DOHH2 (cell line): ENCODE data around the gene ACTN4.

Experiments
- H3F3A ChIP-seq: fragments of 200-600 bp; sonication (generic), shearing (Covaris generic); 2 replicates; pipeline ENCODE4 v1.6.0; 2016; ENCODE audit warnings: antibody characterized with exemption, mild to moderate bottlenecking; ENCODE audit not compliant: control insufficient read depth, insufficient read depth
- H3K27ac ChIP-seq: fragments of 200-600 bp; sonication (generic); 2 replicates; pipeline ENCODE4 v1.5.1; 2014; ENCODE audit warnings: low read depth, mild to moderate bottlenecking, low read length, moderate library complexity
- H3K27me3 ChIP-seq: fragments of 200-600 bp; sonication (generic); 2 replicates; pipeline ENCODE4 v1.6.1; 2014; ENCODE audit warnings: mild to moderate bottlenecking, low read length, mixed read lengths; ENCODE audit not compliant: control insufficient read depth
- H3K36me3 ChIP-seq: fragments of 200-600 bp; sonication (generic); 2 replicates; pipeline ENCODE4 v1.6.1; 2014; ENCODE audit warnings: mild to moderate bottlenecking, low read length, moderate library complexity, mixed read lengths; ENCODE audit not compliant: control insufficient read depth
- H3K4me1 ChIP-seq: fragments of 200-600 bp; sonication (generic); 2 replicates; pipeline ENCODE4 v1.6.1; 2014; ENCODE audit warnings: mild to moderate bottlenecking, low read length, mixed read lengths; ENCODE audit not compliant: control insufficient read depth
- H3K4me2 ChIP-seq: fragments of 200-600 bp; sonication (generic); 2 replicates; pipeline ENCODE4 v1.6.0; 2014; ENCODE audit warnings: mild to moderate bottlenecking, low read length, moderate library complexity
- H3K4me3 ChIP-seq: fragments of 200-600 bp; sonication (generic); 2 replicates; pipeline ENCODE4 v1.5.1; 2014; ENCODE audit warnings: mild to moderate bottlenecking, low read length, mixed read lengths
- H3K79me2 ChIP-seq: fragments of 200-600 bp; sonication (generic); 2 replicates; pipeline ENCODE4 v1.6.1; 2014; ENCODE audit warnings: mild to moderate bottlenecking, low read length, mixed read lengths; ENCODE audit not compliant: control insufficient read depth
- H3K9me2 ChIP-seq: fragments of 200-600 bp; sonication (generic); replicated peaks from 2 replicates; pipeline ENCODE4 v1.6.1; 2014; ENCODE audit warnings: mild to moderate bottlenecking, low read length, mixed read lengths; ENCODE audit not compliant: control insufficient read depth
- H3K9me3 ChIP-seq: fragments of 200-600 bp; sonication (generic); 2 replicates; pipeline ENCODE4 v1.6.1; 2014; ENCODE audit warnings: antibody characterized with exemption, low read length, mixed read lengths; ENCODE audit not compliant: control insufficient read depth, insufficient read depth
- H4K20me1 ChIP-seq: fragments of 200-600 bp; sonication (generic); 2 replicates; pipeline ENCODE4 v1.6.0; 2014; ENCODE audit warnings: low read depth, mild to moderate bottlenecking, antibody characterized with exemption, low read length, moderate library complexity; ENCODE audit not compliant: control insufficient read depth, insufficient read depth
- CTCF ChIP-seq: fragments of 200-600 bp; sonication (generic); IDR thresholded peaks from one replicate; pipeline ENCODE4 v1.5.1; 2014; ENCODE audit warnings: antibody characterized with exemption, mild to moderate bottlenecking, low read depth, low read length; ENCODE audit not compliant: poor library complexity, severe bottlenecking
- EZH2phosphoT487 ChIP-seq: fragments of 200-600 bp; sonication (generic); IDR thresholded peaks from 2 replicates; pipeline ENCODE4 v1.6.1; 2017; ENCODE audit warnings: borderline replicate concordance, mild to moderate bottlenecking, antibody characterized with exemption, low read length, moderate library complexity, mixed read lengths

The ACTN4 gene

DNA sequence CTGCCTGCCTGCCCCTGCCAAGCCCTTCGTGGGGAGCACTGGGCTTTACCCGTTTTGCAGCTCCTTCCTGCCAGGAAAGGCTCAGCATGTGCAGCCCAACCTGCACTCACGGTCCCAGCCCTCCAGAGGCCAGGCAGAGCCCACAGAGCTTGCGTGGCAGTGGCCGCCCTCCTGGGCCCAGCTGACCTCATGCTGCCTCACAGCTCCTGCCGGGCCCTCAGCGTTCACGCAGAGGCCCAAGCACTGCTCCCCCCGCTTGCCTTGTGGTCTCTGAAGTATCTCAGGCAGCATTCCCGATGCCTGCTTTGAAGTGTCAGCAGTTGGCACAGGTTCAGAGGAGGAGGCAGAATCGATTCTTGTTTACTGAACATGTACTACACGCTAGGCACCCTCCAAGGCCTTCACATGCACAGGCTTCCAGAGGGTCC lies 64.3 kb downstream of the ACTN4 start:
- H3K36me3 ChIP-seq: peaks cover 67% of the 10 kb centered on the region
- no peaks in the 10 kb centered on the region for H3K9me2 ChIP-seq
- H3K9me3 ChIP-seq: no peaks in the 10 kb centered on the region
- no peak for TF ChIP-seq EZH2phosphoT487
- no peak for TF ChIP-seq CTCF
- H3K4me1 ChIP-seq: no peaks in the 10 kb centered on the region
- no peaks in the 10 kb centered on the region for H4K20me1 ChIP-seq
- H3F3A ChIP-seq: no peaks in the 10 kb centered on the region
- no peaks in the 10 kb centered on the region for H3K27me3 ChIP-seq
- H3K79me2 ChIP-seq: no peaks in the 10 kb centered on the region
- H3K4me2 ChIP-seq: no peak overlapping the region
- H3K4me3 ChIP-seq: no peak overlapping the region
- no peak overlapping the region for H3K27ac ChIP-seq

- Histone ChIP-seq H3K27me3 (no peaks in the 10 kb centered on the region), H3K36me3 (peaks cover 67% of the 10 kb centered on the region), H3K9me3 (no peaks in the 10 kb centered on the region), H3K4me1 (no peaks in the 10 kb centered on the region), H3F3A (no peaks in the 10 kb centered on the region), H3K9me2 (no peaks in the 10 kb centered on the region), H3K4me3 (no peak overlapping the region), H4K20me1 (no peaks in the 10 kb centered on the region), H3K27ac (no peak overlapping the region), H3K79me2 (no peaks in the 10 kb centered on the region), H3K4me2 (no peak overlapping the region)
- TF ChIP-seq EZH2phosphoT487 (no peak), CTCF (no peak)
Measured at GRCh38 chr19:38712161-38712748, 64.8 kb downstream of the ACTN4 start.

- Histone ChIP-seq H3K4me3 (no peak overlapping the region), H4K20me1 (no peaks in the 10 kb centered on the region), H3K4me1 (no peaks in the 10 kb centered on the region), H3K79me2 (no peaks in the 10 kb centered on the region), H3K36me3 (peaks cover 65% of the 10 kb centered on the region), H3K9me3 (no peaks in the 10 kb centered on the region), H3K9me2 (no peaks in the 10 kb centered on the region), H3K27ac (no peak overlapping the region), H3K4me2 (no peak overlapping the region), H3K27me3 (no peaks in the 10 kb centered on the region), H3F3A (no peaks in the 10 kb centered on the region)
- TF ChIP-seq CTCF: no peak
- no peak for TF ChIP-seq EZH2phosphoT487
Measured at GRCh38 chr19:38713227-38713649, 65.8 kb downstream of the ACTN4 start.
